GM12878 (cell line): Measurements from ENCODE around the gene GKN2. TPM values are rescaled to one million over a fixed set of nuclear protein-coding genes. Genes with fewer than 3 reads are reported as not detected.

Experiments used
- ATAC-seq: fragments of 200-7000 bp; cut with Tn5 transposase; 3 replicates; pipeline ENCODE4 v1.9.1; 2020; ENCODE audit warnings: mild to moderate bottlenecking, moderate library complexity
- BruUV-seq: library from RNA; stranded (reverse); fragments of 400-500 nt; replicated peaks from 2 replicates; lab custom pipeline; 2021; lab: Mats Ljungman, UMichigan
- CTCF ChIA-PET: fragments of 300-600 bp; sonication (Branson Sonifier 250); formaldehyde crosslinking; extraction: SDS; loops from one replicate; lab custom pipeline; 2021; ENCODE audit warnings: inconsistent platforms; lab: Yijun Ruan, JAX
- POLR2A ChIA-PET: fragments of 350-600 bp; formaldehyde crosslinking; extraction: SDS; loops from one replicate; lab custom pipeline; 2021; ENCODE audit warnings: inconsistent platforms; lab: Charles Lee
- RAD21 ChIA-PET: fragments of 300-600 bp; sonication (Branson Sonifier 250); formaldehyde crosslinking; loops from one replicate; lab custom pipeline; 2023; ENCODE audit warnings: antibody characterized with exemption; ENCODE audit not compliant: unreplicated experiment; lab: Charles Lee
- SMC1A ChIA-PET: fragments of 300-600 bp; sonication (Branson Sonifier 250); formaldehyde crosslinking; loops from one replicate; lab custom pipeline; 2023; ENCODE audit not compliant: unreplicated experiment, uncharacterized antibody; lab: Charles Lee
- DNase-seq: peaks from one replicate; pipeline ENCODE4 v3.0.0-alpha.2; 2011; ENCODE audit warnings: low read depth, low spot score
- FAIRE-seq: peaks from 3 replicates; lab custom pipeline; 2011; peaks lifted over from hg19 to GRCh38; lab: Jason Lieb, UNC
- H2AFZ ChIP-seq: 2 replicates; pipeline ENCODE4 v1.6.0; 2011; ENCODE audit warnings: low read depth, low read length, control low read depth; ENCODE audit not compliant: control insufficient read depth
- H3K27ac ChIP-seq: 2 replicates; pipeline ENCODE4 v1.5.1; 2011; ENCODE audit warnings: control low read depth; ENCODE audit not compliant: control insufficient read depth, insufficient read depth
- H3K27me3 ChIP-seq, 2 experiments: replicated peaks in 1 of 2; 2 replicates each; pipeline versions ENCODE4 v1.6.0 to v1.6.1; 2011; ENCODE audit warnings: low read length in 1 of 2; ENCODE audit not compliant: control insufficient read depth in 2 of 2, insufficient read depth in 2 of 2
- H3K36me3 ChIP-seq, 2 experiments: 2 replicates each; pipeline ENCODE4 v1.5.1; 2011; ENCODE audit warnings: low read length in 1 of 2; ENCODE audit not compliant: control insufficient read depth in 2 of 2, insufficient read depth in 2 of 2
- H3K4me1 ChIP-seq: 2 replicates; pipeline ENCODE4 v1.6.1; 2011; ENCODE audit warnings: mild to moderate bottlenecking, low read length, moderate library complexity, mixed read lengths; ENCODE audit not compliant: control insufficient read depth, insufficient read depth
- H3K4me2 ChIP-seq: 2 replicates; pipeline ENCODE4 v1.6.0; 2011; ENCODE audit warnings: control low read depth; ENCODE audit not compliant: control insufficient read depth, insufficient read depth
- H3K4me3 ChIP-seq: fragments of 200-600 bp; sonication (generic); 2 replicates; pipeline ENCODE4 v1.5.1; 2016
- H3K79me2 ChIP-seq: 2 replicates; pipeline ENCODE4 v1.6.0; 2011; ENCODE audit warnings: low read length; ENCODE audit not compliant: control insufficient read depth, insufficient read depth
- H3K9ac ChIP-seq: 2 replicates; pipeline ENCODE4 v1.8.0; 2011; ENCODE audit warnings: low read length, control low read depth, mixed read lengths; ENCODE audit not compliant: control insufficient read depth, insufficient read depth
- H3K9me3 ChIP-seq: replicated peaks from 3 replicates; pipeline ENCODE4 v1.5.1; 2011; ENCODE audit warnings: mild to moderate bottlenecking, low read length; ENCODE audit not compliant: control insufficient read depth, insufficient read depth
- H4K20me1 ChIP-seq: 2 replicates; pipeline ENCODE4 v1.6.0; 2011; ENCODE audit not compliant: control insufficient read depth, insufficient read depth
- ASH2L ChIP-seq: fragments of 300-600, 200-600 bp; sonication (generic); IDR thresholded peaks from 2 replicates; pipeline ENCODE4 v1.6.1; 2017; ENCODE audit warnings: low read depth, mild to moderate bottlenecking, borderline replicate concordance
- BCL11A ChIP-seq: IDR thresholded peaks from 2 replicates; pipeline ENCODE4 v1.6.1; 2011; ENCODE audit warnings: low read depth, low read length
- FOS ChIP-seq: IDR thresholded peaks from 3 replicates; pipeline ENCODE4 v1.6.1; 2011; ENCODE audit warnings: borderline replicate concordance; ENCODE audit not compliant: insufficient read length; ENCODE audit errors: extremely low read depth
- GATAD2B ChIP-seq: fragments of 450-650 bp; conservative IDR thresholded peaks from 2 replicates; pipeline ENCODE4 v1.6.1; 2017; ENCODE audit warnings: low read depth, mild to moderate bottlenecking, moderate library complexity
- MEF2B ChIP-seq: fragments of 450-650 bp; IDR thresholded peaks from 2 replicates; pipeline ENCODE4 v1.6.1; 2018; ENCODE audit warnings: mild to moderate bottlenecking, moderate library complexity; ENCODE audit not compliant: partially characterized antibody, poor library complexity, severe bottlenecking
- NFIC ChIP-seq: IDR thresholded peaks from 2 replicates; pipeline ENCODE4 v1.6.1; 2012; ENCODE audit warnings: low read depth, mild to moderate bottlenecking, inconsistent platforms, low read length, moderate library complexity
- NR2C2 ChIP-seq: IDR thresholded peaks from 2 replicates; pipeline ENCODE4 v1.6.1; 2011; ENCODE audit warnings: borderline replicate concordance, low read depth; ENCODE audit not compliant: control insufficient read depth, insufficient read length
- NRF1 ChIP-seq: conservative IDR thresholded peaks from 2 replicates; pipeline ENCODE4 v1.6.1; 2011; ENCODE audit warnings: mild to moderate bottlenecking, low read depth, low read length, improper control_type of control experiment
- PAX8 ChIP-seq: fragments of 450-650 bp; IDR thresholded peaks from 2 replicates; pipeline ENCODE4 v1.6.1; 2017; ENCODE audit warnings: mild to moderate bottlenecking, moderate library complexity
- RAD51 ChIP-seq: fragments of 450-650 bp; IDR thresholded peaks from 2 replicates; pipeline ENCODE4 v1.6.1; 2016; ENCODE audit warnings: moderate library complexity, mild to moderate bottlenecking, inconsistent platforms
- RB1 ChIP-seq: fragments of 450-650 bp; formaldehyde crosslinking; IDR thresholded peaks from 2 replicates; pipeline ENCODE4 v1.6.1; 2017; ENCODE audit warnings: mild to moderate bottlenecking, borderline replicate concordance
- RBBP5 ChIP-seq: fragments of 200-600 bp; sonication (generic); conservative IDR thresholded peaks from 2 replicates; pipeline ENCODE4 v1.6.1; 2016
- RELA ChIP-seq: fragments of 450-650 bp; IDR thresholded peaks from 2 replicates; pipeline ENCODE4 v1.8.0; 2014; ENCODE audit warnings: borderline replicate concordance; ENCODE audit not compliant: partially characterized antibody
- WGBS: methylation state at CpG from one replicate; pipeline ENCODE4 v1.1.6; 2016; ENCODE audit warnings: low lambda C conversion rate; ENCODE audit not compliant: insufficient replicate concordance, insufficient coverage; ENCODE audit errors: missing lambda C conversion rate; 5-methylcytosine and 5-hydroxymethylcytosine counted together
- in situ Hi-C: fragments of 300-500 bp; cut with MboI; formaldehyde crosslinking; loops from 9 replicates; pipeline ENCODE4 v1.14.3; 2018; ENCODE audit warnings: mixed read lengths
- intact Hi-C: fragments of 100-400 bp; cut with micrococcal nuclease; formaldehyde crosslinking; loops from one replicate; pipeline ENCODE4 v1.14.2; 2022; ENCODE audit not compliant: unreplicated experiment
- polyA plus RNA-seq, 11 experiments: library from polyadenylated mRNA; depleted of rRNA in 4 of 11; unstranded in 6 of 11; stranded (reverse) in 5 of 11; fragments of >200 nt; fragmentation: Nextera tagmentation in 4 of 11; fragmentation: Illumina TruSeq in 1 of 11; extraction: Ambion mirVana in 4 of 11; extraction: Trizol in 1 of 11; gene quantifications; 1 replicate in 1 of 11; 2 replicates in 10 of 11; pipeline versions ENCODE4 v1.2.1 to v1.2.3, GENCODE V29; 2011 to 2016; ENCODE audit warnings: inconsistent platforms in 2 of 11, missing spikeins in 2 of 11, low read depth in 1 of 11
- total RNA-seq, 4 experiments: library from RNA; depleted of rRNA in 3 of 4; stranded (reverse); fragments of >200 nt in 3 of 4; fragmentation: Illumina TruSeq in 1 of 4; extraction: Trizol in 1 of 4; gene quantifications; 2 replicates each; pipeline versions ENCODE4 v1.2.1 to v1.2.3, GENCODE V29; 2013 to 2021
- TF ChIP-seq, protein P1 (sequence below): fragments of 450-650 bp; IDR thresholded peaks from 2 replicates; pipeline ENCODE4 v1.6.1; 2016; ENCODE audit warnings: mild to moderate bottlenecking

Gene GKN2
- total and polyA plus RNA-seq, 10 of the 15 experiments (the other 5 are each of a cell fraction or from before 2014, with no cell fraction given): not detected

DNA sequence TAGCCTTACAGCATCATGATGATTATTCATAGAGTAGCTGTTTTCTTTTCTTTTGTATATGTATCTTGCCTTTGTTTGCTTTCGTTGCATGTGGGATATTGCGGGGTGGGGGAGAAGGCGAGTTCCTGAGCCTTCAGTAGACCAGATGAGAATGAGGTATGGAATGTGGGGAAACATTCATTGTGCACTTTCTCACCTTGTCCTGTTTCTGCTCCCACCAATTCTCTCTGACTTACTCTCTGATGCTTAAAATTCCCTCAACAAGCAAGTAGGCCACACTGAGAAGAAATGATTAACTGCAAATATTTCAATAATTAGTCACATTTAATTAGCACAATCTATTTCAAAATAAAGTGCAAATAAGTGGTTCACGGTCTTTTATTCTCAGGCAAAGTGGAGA lies 31.0 kb downstream of the GKN2 start:
- BruUV-seq: no TSS peak
- RAD21 ChIA-PET: no interaction called here

More for the DNA sequence above, 31.0 kb downstream of the GKN2 start:
- no peaks in the 10 kb centered on the region for H3K9me3 ChIP-seq
- POLR2A ChIA-PET: no interaction called here
- SMC1A ChIA-PET: interaction anchor here (1.2 to 1.8 kb wide), 3 partner anchors 14 to 87 kb away, joined by 3 to 6 read pairs (median 3); no protein-coding TSS in a partner anchor
- H3K4me3 ChIP-seq: no peak overlapping the region
- H3K27me3 ChIP-seq: peaks cover 0 to 2% of the 10 kb centered on the region in 2 experiments; a peak in 2 of 4 replicates
- FAIRE-seq (no peak), DNase-seq (no peak), ATAC-seq (no peak)
- in situ Hi-C loops: loop anchor here (5.0 kb wide), 1 partner anchor 214 kb away; no protein-coding TSS in a partner anchor
- no peaks in the 10 kb centered on the region for H3K36me3 ChIP-seq
- CTCF ChIA-PET: interaction anchor here (1.5 kb wide), 1 partner anchor 212 kb away, joined by 3 read pairs; no protein-coding TSS in a partner anchor
- no peak overlapping the region for H3K4me2 ChIP-seq
- H3K9ac ChIP-seq: no peak overlapping the region
- no peak overlapping the region for H2AFZ ChIP-seq
- no peak overlapping the region for H3K27ac ChIP-seq
- WGBS: 25% methylated on average over 4 of the region's 4 CpGs
- no peaks in the 10 kb centered on the region for H4K20me1 ChIP-seq
- H3K79me2 ChIP-seq: no peaks in the 10 kb centered on the region
- no peaks in the 10 kb centered on the region for H3K4me1 ChIP-seq
- intact Hi-C loops: no loop called here
- TF ChIP-seq NR2C2 (no peak), RAD51 (no peak), RBBP5 (no peak), FOS (no peak), BCL11A (no peak), RB1 (no peak), NRF1 (no peak), RELA (no peak), PAX8 (no peak), GATAD2B (no peak), MEF2B (no peak), NFIC (no peak), ASH2L (no peak)
- TF ChIP-seq, protein P1, sequence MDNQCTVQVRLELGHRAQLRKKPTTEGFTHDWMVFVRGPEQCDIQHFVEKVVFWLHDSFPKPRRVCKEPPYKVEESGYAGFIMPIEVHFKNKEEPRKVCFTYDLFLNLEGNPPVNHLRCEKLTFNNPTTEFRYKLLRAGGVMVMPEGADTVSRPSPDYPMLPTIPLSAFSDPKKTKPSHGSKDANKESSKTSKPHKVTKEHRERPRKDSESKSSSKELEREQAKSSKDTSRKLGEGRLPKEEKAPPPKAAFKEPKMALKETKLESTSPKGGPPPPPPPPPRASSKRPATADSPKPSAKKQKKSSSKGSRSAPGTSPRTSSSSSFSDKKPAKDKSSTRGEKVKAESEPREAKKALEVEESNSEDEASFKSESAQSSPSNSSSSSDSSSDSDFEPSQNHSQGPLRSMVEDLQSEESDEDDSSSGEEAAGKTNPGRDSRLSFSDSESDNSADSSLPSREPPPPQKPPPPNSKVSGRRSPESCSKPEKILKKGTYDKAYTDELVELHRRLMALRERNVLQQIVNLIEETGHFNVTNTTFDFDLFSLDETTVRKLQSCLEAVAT: no peak
